HG03139 (cell line): Measurements from ENCODE around the gene ALDH1L1.

Experiments used
- ATAC-seq: cut with Tn5 transposase; IDR thresholded peaks from one replicate; pipeline ENCODE4 v1.9.1; 2021; ENCODE audit not compliant: unreplicated experiment

Gene ALDH1L1

DNA sequence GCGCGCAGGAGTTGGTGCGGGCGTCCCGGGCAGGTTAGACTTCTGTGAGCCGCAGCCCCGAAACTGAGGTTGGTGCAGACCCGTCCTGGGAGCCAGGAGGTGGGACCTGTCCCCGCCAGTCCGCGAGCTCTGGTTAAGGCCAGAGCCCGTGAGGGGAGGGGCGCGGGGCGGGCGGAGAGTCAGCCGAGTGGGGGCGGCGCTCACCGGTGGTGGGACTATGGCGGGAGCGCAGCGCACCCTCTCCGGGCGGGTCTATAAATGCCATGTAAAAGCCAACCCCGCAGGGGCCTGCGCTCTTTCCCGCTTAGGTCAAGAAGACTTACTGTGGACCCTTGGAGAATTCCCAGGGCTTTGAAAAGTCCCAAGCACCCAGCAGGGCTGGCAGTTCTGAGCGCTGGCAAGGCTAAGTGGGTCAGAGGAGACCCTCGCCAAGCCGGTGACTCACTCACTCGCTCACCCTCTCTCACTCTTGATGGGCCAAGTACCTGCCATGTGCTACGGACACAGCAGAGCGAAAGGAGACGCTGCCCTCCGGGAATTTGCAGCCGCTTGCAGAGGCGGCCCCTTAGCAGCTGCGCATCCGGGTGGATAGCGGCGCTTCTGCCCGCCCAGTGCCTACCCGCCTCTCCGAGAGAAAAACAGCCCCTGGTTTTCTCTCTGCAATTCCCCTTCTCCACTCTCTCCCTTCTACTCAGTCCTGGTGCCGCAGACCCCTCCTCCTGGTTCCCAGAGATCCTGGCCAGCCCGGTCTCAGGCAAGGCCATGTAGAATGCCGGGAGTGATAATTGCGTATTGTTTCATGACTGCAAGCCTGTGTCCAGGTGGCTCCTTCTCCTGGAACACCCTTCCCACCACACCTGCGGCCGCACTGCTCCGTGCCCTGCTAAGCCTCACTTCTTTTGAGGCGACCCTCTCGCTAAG, at the start of gene ALDH1L1:
ALDH1L1 (minus strand) TSS at position 110 of the 921 bp plus-strand sequence. CDS start 19,607 bp downstream, outside the sequence.
- ATAC-seq, result no peak

DNA sequence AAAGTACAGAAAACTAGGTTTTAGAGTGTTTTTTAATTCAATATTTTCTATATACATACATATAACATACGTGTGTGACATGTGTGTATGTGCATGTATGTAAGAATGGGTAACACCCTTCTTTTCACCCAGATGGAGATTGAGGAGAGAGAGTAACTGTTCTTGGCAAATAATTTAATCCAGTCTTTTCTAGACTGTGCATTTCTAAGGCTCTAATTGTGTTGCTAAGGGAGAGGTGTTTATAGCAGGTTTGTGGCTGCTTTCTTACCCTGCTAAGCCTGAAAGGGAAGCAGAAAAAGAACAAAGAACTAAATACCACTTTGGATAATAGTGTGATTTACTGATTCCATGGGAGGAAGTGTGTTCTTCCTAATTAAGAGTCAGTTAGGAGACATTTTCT, 46.0 kb upstream of the ALDH1L1 start:
- no peak for ATAC-seq

DNA sequence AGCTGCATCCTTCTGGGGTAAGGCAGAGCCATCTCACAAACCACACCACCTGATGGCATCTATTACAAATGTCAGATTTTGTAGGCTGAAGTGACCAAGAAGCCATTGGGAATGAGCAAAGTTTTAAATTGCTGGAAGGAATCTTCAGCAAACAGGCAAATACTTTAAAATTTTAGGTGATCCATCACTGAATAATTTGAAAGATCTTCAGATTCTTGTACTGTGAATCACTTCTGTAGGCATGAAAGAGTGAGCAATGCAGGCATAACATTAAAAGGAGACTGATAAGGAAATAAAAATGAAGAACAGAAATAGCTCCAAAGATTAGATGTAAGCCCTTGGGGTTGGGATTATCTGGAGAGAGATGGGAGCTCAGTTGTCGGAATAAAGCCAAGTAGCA, 36.0 kb upstream of the ALDH1L1 start:
- ATAC-seq, result no peak

DNA sequence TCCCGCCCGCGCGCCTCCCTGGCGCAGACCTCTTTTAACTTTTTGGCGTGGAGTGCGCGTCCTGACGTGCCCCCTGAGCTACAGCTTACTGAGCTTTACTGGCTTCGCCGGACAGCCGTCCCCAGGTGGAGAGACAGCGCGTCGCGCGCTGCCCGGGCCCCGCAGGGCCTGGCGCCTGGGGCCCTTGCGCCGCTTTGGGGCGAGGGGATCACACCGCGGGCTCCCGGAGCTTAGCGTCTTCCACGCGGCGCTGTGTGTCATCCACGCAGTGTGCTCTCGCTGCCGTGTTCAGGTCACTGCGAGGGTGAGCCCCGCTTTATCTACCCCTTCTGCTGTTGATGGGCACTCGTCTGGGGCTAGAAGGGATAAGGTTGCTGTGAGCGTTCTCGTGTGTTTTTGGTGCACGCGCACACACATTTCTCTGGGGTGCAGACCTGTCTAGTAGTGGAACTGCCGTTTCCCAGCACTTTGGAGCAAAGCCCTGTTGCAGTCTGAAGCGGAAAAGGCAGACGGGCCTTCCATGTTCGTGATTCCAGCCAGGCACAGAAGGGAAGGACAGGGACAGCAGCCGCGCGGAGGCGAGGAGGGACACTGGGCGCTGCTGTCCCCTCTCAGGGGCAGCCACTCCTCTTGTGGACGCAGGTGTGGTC, 33.1 kb upstream of the ALDH1L1 start:
- ATAC-seq, result no peak

DNA sequence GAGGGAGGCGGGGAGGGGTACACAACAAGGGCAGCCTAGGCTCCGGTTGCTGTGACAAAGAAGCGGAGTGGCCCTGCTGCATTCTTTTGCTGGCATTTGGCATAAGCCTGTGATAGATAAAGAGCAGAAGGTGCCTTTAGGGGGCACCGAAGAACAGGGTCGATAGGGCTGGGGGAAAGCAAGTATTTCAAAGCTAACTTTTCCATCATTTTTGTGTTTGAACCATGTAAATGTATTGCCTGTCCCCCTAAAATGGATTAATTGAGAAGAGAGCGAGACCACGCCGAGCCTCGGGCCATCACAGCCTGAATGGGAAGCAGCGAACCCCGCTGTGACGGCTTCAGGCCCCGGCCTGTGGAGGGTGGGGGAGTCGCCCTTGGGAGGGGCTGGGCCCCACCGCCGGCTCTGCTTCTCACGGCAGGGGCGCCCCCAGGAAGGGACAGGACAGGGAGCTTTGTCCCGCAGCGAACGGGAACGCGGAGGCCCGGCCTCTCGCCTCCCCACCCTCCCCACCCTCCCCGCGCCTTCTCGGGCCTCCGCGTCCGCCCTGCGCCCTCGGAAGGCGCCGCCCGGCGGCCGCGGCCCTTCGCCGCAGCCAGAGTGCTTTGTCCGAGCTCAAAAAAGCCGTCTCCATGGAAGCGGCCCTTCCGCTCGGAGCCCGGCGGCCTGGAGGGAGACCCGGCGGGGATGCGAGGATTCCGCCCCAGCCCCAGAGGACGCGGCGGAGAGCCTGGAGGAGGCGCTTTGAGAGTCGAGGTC, 32.4 kb upstream of the ALDH1L1 start:
- ATAC-seq, result no peak

DNA sequence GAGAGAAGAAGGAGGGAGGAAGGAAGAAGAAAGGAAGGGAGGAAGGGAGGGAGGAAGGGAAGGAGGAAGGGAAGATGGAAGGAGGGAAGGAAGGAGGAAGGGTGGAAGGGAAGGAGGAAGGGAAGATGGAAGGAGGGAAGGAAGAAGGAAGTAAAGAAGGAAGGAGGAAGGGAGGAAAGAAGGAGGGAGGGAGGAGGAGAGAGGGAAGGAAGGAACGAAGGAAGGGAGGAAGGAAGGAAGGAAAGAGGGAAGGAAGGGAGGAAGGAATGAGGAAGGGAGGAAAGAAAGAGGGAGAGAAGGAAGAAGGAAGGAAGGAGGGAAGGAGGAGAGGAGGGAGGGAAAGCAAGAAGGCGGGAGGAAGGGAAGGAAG, 31.8 kb upstream of the ALDH1L1 start:
- no peak for ATAC-seq

DNA sequence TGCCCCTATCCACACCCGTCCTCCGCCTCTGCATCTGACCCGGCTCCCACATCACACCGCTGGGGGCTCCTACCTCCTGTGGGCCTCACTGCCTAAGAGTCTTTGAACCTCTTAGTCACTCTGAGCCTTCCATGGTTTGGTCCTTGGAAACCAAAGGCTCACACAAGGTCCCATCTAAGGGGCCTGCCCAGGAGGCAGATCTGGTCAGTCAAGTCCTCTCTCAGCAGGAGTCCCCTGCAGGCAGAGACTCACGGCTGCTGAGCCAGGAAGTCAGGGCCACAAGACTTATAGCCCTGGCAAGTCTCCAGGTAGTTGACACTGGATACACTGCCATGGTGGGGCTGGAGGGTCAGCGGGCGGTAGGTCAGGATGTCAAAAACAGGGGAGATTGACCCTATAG, 31.2 kb upstream of the ALDH1L1 start:
- no peak for ATAC-seq

DNA sequence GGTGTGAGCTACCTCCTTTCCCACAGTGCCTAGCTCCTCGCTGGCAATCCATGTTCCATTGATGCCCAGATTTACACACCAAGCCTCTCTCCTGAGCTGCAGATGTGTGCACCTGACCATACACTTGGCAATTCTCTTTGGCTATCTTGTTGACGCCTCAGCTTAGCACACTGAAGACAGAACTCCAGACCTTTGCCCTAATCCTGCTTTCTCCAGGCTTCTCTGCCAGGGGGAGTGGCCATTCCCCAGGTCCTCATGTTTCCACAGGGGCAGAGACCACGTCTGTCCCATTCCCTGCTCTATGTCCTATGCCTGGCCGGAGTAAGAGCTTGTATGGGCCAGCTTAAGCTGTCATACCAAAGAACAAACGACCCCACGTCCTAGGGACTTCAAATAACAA, 30.2 kb upstream of the ALDH1L1 start:
- ATAC-seq, result no peak

DNA sequence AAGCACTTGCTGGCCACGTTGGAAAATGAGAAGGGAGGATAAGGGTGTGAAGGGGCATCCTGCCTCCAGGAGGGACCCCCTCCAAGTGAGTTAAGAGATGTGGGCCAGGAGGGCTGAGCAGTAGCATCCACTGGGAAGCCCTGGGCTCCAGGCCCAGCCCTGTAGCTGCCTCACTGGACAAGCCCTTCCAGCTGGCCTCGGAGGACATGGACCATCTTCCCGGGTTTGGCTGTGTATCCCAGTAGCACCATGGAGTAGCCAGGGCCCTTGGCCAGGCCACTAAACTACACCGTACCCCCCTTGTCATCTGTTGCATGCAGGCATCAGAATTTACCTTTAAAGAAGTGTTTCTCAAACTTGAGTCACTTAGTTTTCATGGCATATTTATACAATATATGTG, 29.4 kb upstream of the ALDH1L1 start:
- ATAC-seq, result no peak

DNA sequence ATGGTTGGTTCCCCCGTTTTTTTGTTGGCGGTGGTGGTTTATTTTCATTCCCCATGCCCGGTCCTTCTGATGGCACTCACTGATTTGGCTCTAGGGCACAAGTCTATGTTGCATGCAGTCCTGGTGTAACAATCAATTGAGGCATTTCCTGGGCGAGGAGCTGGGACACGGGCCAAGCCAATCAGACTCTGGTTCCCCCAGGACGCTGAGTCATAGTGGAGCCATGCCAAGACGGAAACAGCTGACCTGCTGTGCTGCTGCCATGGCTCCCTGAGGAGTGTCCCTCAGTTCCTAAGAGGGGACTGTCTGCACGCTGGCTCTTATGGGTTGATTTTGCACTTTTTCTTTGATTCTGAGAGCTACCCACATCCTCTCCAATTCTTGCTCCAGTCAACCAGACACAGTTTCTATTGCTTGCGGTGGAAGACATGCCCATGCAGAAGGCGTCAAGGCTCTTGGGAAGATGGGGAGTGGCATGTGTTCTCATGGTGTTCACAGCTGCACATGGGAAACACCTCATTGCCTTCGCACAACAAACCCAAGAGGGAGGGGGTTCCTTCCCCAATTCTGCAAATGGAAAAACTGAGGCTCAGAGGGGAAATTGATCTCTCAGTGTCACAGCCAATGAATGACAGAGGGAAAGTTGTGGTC, 28.3 kb upstream of the ALDH1L1 start:
- no peak for ATAC-seq

DNA sequence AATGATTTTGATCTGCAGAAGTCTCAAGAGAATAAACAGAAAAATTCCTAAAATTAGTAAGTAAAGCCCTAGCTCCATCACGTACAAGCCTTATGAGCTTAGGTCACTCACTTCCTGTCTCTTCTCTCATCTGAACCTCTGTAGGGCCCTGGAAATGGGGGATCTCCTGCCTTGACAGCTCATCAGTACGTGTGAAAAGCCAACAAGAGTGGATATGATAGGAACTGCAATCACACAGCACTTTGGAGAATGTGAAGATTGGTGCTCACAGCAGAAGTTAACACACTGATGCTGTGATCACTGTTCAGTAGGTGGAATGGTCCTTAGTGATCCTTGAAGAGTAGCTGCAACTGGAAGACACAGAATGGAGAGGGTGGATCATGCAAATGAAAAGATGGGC, 27.8 kb upstream of the ALDH1L1 start:
- ATAC-seq, result no peak

DNA sequence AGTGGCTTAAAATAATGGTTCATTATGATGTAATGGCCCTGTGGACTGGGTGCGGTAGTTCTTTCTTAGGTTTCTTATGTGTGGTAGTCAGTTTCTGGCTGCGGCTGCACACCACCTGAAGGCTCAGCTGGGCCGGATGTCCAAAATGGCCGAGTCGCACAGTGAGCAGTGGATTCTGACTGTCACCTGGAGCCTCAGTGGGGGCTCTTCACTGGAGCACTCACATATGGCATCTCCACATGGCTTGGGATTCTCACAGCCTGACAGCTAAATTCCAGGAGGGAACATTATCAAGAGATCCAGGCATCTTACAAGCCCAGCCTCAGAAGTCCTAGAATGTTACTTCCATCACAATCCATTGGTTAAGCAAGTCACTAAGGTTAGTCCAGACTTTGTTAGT, 26.8 kb upstream of the ALDH1L1 start:
- no peak for ATAC-seq

DNA sequence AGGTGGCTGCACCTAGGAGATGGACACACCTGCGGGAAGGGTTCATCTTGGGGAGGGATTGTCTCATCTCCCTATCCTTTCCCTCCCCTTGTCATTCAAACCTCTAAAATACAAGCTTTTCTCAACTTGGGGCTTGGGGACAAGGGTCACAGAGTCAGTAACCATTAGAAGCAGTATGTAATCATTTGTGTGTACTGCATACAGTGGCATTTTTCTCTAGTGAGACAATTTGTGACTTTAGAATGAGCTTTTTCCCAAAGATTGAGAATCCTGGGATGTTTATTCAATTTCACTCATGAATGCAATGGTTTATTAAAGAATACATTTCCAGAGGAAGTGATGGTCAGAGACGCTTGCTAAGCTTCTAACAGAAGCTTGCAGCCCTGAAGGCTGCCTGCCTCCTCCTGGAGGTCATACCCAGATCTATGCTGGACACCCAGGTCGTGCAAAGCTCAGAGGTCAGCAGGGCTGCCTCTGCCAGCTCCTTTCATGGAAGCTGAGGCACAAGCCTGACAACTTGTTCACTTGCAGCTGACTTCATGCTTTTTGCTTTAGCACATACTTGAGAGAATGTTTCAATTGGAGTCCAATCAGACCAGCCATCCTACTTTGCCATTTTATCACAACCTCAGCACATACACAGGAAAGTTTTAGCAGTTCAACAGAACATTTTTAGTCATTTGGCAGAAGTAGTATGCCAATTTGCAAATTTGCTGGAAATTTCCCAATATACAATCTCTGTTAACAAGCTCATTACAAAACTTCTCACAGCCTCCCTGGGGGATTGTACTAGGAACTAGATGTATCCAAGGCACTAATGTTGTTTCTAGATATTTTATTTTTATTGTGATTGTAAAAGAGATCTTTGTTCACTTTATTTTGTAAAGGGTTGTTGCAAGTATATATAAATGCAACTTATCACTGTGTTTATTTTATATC, 25.6 kb upstream of the ALDH1L1 start:
- ATAC-seq, result no peak

DNA sequence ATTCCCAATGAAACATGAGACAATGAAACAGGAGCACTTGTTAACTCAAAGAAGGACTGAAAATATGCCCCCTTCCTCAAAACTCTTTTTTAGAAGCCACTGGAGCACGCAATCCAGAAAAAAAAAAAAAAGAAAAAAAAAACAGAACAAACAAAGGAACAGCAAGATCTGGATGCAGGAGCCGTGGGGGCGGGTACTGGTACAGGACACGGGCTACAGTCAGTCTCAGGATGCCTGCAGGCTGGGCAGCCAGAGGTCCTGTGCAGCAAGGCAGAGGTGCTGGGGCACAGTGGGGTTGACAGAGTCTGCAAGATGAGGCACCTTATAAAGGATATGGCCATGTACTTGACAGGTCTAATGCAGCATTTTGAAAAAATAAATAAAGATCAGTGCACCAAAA, 22.3 kb upstream of the ALDH1L1 start:
- no peak for ATAC-seq

DNA sequence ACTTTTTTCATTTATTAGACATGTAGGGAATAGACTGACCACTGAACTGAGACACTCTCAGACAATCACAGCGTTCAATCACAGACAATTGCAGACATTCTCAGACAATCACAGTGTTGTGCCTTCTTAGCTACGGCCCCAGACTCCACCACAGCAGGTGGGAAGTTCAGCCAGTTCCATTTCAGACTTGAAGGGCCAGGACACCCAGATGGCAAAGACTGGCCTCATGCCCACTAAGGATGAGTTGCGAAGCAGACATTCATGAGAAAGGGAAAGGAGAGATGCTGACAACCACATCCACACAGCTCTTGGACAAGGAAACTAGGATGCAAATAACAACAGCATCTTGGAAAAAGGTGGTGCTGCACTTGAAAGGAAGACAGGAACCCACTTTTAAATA, 21.9 kb upstream of the ALDH1L1 start:
- no peak for ATAC-seq

DNA sequence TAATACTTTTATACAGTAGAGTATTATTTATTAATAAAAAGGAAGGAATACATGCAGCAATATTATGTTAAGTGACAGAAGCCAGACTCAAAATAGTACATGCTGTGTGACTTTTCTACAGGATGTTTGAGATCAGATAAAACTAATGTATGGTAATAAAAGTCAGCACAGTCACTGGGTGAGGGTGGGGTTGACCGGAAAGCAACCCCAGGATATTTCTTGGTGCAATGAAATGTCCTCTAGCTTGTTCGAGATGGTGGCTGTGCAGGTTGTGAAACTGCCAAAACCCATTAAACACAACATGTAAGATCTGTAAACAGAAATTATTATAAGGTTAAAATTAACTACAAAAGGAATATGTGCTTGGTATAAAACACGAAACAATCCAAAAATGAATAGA, 20.8 kb upstream of the ALDH1L1 start:
- ATAC-seq, result no peak

DNA sequence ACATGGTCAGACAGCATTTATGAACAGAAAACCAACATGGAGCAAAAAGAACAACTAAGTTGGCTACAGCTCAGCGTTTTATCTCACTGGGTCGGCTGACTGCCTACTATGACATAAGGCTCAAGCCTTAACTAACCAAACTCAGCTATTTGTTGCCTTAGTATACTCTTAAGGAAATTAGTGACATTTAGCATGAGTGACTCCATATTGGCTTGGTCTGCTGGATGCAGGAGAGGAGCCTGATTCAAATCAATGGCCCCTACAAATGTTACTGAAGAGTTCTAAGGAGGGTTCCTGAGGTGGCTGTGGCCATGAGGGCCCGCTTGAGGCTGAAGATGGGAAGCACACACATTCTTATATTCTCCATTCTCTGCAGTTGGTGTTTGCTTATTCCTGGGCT, 20.1 kb upstream of the ALDH1L1 start:
- ATAC-seq, result no peak

DNA sequence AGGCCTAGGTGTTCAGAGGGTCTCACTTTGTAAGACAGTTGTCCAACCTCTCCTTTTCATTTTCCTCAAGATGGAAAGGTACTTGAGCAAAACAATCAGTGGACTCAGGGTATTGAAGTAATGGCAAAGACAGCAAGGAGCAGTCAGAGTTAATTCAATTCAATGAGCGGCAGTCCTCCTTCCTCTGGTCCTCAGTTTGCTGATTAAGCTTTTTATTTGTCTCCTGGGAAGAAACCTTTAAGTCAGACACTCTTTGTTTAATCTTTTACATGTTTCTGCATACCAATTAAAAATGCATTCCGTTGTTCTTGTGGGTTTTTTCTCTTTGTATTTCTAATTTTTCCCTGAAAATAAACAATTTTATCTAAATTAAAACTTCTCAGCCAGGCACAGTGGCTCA, 18.9 kb upstream of the ALDH1L1 start:
- ATAC-seq, result no peak

DNA sequence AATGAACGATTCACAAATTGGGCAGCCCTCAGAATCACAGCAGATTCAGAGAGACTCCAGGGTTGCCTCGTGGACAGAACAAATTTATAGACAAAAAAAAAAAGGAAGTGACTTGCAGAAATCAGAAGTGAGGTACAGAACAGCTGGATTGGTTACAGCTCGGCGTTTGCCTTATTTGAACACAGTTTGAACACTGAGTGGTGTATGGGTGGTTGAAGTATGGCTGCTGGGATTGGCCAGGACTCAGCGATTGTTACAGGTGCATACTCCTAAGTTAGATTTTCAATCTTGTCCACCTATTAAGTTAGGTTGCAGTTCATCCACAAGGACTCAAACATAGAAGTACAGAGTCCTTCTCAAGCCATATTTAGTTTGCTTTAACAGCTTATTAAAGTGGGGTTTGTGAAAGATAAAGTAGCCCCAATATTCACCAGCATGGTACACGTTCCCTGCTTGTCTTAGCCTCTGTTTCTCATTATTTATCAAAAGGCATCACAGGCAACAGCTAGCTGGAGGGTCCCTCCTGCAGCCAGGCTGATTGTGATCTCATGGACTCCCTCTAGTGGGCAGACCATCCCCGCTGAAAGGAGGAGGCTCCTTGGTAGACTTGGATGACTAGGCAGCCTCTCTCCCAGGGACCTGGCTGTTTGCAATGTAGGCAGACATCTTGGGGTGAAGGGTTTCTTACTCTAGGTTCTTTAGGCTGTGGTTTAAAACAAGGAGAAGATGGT, 17.6 kb upstream of the ALDH1L1 start:
- ATAC-seq, result no peak

DNA sequence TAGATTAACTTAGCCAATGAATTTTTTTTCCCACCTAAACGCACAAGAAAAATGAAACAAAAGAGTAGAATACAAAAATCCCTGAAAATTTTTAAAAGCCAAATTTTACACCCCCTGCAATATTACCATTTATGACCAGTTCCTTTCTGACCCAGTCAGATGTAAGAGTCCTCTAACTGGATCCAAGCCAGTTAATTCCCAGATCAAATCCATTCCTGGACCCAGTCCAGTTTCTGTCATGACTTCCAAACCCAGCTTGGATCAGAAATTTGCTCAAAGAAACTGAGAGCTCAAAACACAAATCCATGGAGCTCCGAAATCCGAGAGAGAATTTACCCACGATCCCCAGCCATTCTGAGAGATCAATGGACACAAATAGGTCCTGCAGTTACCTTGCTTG, 17.0 kb upstream of the ALDH1L1 start:
- ATAC-seq, result no peak
